Stomach (tissue), 9 donors: ENCODE results near the gene FTO. TPM values are rescaled to one million over a fixed set of nuclear protein-coding genes. Genes with fewer than 3 reads are reported as not detected.
A peak's percentile ranks its signal among the peaks of the same experiment; 100 is the strongest.

Experiments used
- DNase-seq, 2 donors: peaks; one replicate each; pipeline versions ENCODE4 v3.0.0 to v3.0.0-alpha.2; 2013 to 2019
- H3K27ac ChIP-seq, 5 donors: fragments of 200-600 bp in 4 of 5; sonication (generic) in 4 of 5; one replicate each; pipeline ENCODE4 v1.5.1; 2013 to 2019; ENCODE audit warnings: mild to moderate bottlenecking in 1 of 5, moderate library complexity in 1 of 5
- H3K27me3 ChIP-seq, 3 donors: fragments of 200-600 bp; sonication (generic); one replicate each; pipeline ENCODE4 v1.5.1; 2017 to 2019; ENCODE audit warnings: mixed run types in 1 of 3
- H3K36me3 ChIP-seq, 4 donors: fragments of 200-600 bp; sonication (generic); 1 replicate in 3 of 4; 2 replicates in 1 of 4; pipeline ENCODE4 v1.5.1; 2016 to 2019
- H3K4me1 ChIP-seq, 4 donors: fragments of 200-600 bp; sonication (generic); one replicate each; pipeline ENCODE4 v1.5.1; 2016 to 2019
- H3K4me3 ChIP-seq, 4 donors: fragments of 200-600 bp; sonication (generic) in 3 of 4; one replicate each; pipeline ENCODE4 v1.5.1; 2016 to 2019; ENCODE audit warnings: mild to moderate bottlenecking in 1 of 4
- H3K9me3 ChIP-seq, 4 donors: fragments of 200-600 bp; sonication (generic); one replicate each; pipeline ENCODE4 v1.5.1; 2016 to 2019
- EP300 ChIP-seq: sonication (generic); formaldehyde crosslinking; IDR thresholded peaks from one replicate; pipeline ENCODE4 v1.6.1; 2017; ENCODE audit warnings: antibody characterized with exemption
- POLR2A ChIP-seq, 4 donors: fragments of 450-650 bp; IDR thresholded peaks; one replicate each; pipeline ENCODE4 v1.6.1; 2016; ENCODE audit warnings: antibody characterized with exemption in 4 of 4, control low read depth in 2 of 4, mild to moderate bottlenecking in 1 of 4, moderate library complexity in 1 of 4
- POLR2AphosphoS5 ChIP-seq, 3 donors: sonication (generic); formaldehyde crosslinking; IDR thresholded peaks; one replicate each; pipeline ENCODE4 v1.6.1; 2016; ENCODE audit warnings: antibody characterized with exemption in 3 of 3
- WGBS, 5 donors: extraction: QIAGEN DNeasy Blood & Tissue Kit in 3 of 5; methylation state at CpG; one replicate each; pipeline versions ENCODE4 v1.1.5 to v1.1.7; 2013 to 2018; 5-methylcytosine and 5-hydroxymethylcytosine counted together
- intact Hi-C: fragments of 100-400 bp; cut with DNase I; formaldehyde crosslinking; loops from one replicate; pipeline ENCODE4 v1.15.1; 2023; ENCODE audit warnings: low total_unique reads
- polyA plus RNA-seq, 3 donors: library from polyadenylated mRNA; stranded (reverse); fragments of 200-250 nt; gene quantifications; one replicate each; pipeline ENCODE4 v1.2.3, GENCODE V29; 2013
- total RNA-seq, 5 donors: library from RNA; depleted of rRNA; stranded (reverse); fragments of >200 nt; gene quantifications; one replicate each; pipeline versions ENCODE4 v1.1.0 to v1.2.3, GENCODE V29; 2014 to 2016
- TF ChIP-seq, protein P1 (sequence below), 7 experiments: fragments of 450-650 bp in 4 of 7; fragments of 200-600 bp in 3 of 7; sonication (generic) in 3 of 7; IDR thresholded peaks; one replicate each; pipeline ENCODE4 v1.5.1; 2016 to 2019; ENCODE audit warnings: antibody characterized with exemption in 7 of 7, control low read depth in 2 of 7, mild to moderate bottlenecking in 1 of 7
- donor health status: healthy with polysubstance abuse.
- donor health status: Bipolar disorder and iron deficiency.
- donor health status: healthy.

Gene FTO
- total and polyA plus RNA-seq, 8 donors, result 9.3 to 88.7 (median 24.6) TPM

DNA sequence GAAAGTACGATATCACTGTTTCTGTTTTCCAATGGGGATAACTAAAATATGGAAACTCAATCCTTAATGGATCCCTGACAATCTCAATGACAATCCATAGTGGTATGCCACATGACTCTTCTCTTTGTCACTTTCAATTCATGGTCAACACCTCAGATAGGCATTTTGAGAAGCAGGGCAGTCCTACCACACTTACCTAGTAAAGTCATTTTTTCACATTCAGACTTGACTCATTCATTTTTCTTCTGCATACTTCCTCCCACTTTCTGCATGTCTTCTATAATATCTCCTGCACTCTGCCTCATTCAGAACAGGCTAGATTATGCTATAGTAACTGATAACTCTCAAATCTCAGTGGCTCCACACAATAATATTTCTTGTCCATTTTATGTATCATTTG is 117.5 kb downstream of the FTO start:
- intact Hi-C loops, result no loop called here
- H3K27me3 ChIP-seq, result no peaks in the 10 kb centered on the region
- WGBS, 5 donors, result 19 to 52% (median 43%) methylated on average over 1 of the region's 1 CpG
- no peak overlapping the region for H3K27ac ChIP-seq
- no peak for DNase-seq
- peaks cover 0 to 34% (median 23%) of the 10 kb centered on the region in 4 donors for H3K4me1 ChIP-seq
- TF ChIP-seq POLR2AphosphoS5 (IDR thresholded peaks at IDR 0.05), result no peak
- TF ChIP-seq POLR2A (IDR thresholded peaks at IDR 0.05), result no peak
- TF ChIP-seq, protein P1, sequence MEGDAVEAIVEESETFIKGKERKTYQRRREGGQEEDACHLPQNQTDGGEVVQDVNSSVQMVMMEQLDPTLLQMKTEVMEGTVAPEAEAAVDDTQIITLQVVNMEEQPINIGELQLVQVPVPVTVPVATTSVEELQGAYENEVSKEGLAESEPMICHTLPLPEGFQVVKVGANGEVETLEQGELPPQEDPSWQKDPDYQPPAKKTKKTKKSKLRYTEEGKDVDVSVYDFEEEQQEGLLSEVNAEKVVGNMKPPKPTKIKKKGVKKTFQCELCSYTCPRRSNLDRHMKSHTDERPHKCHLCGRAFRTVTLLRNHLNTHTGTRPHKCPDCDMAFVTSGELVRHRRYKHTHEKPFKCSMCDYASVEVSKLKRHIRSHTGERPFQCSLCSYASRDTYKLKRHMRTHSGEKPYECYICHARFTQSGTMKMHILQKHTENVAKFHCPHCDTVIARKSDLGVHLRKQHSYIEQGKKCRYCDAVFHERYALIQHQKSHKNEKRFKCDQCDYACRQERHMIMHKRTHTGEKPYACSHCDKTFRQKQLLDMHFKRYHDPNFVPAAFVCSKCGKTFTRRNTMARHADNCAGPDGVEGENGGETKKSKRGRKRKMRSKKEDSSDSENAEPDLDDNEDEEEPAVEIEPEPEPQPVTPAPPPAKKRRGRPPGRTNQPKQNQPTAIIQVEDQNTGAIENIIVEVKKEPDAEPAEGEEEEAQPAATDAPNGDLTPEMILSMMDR (IDR thresholded peaks at IDR 0.05), result no peak
- no peak for TF ChIP-seq EP300
- H3K9me3 ChIP-seq, result no peaks in the 10 kb centered on the region
- no peak overlapping the region for H3K4me3 ChIP-seq
- peaks cover 0 to 9% (median 8%) of the 10 kb centered on the region in 4 donors for H3K36me3 ChIP-seq

- H3K36me3 ChIP-seq, result peaks cover 0 to 15% (median 13%) of the 10 kb centered on the region in 4 donors
- H3K4me3 ChIP-seq, result no peak overlapping the region
- H3K27ac ChIP-seq, result no peak overlapping the region
- H3K4me1 ChIP-seq, result peaks cover 0 to 35% (median 21%) of the 10 kb centered on the region in 4 donors
- 68 to 92% (median 85%) methylated on average over 4 of the region's 4 CpGs for WGBS, 5 donors
- H3K27me3 ChIP-seq, result no peaks in the 10 kb centered on the region
- DNase-seq, result no peak
- TF ChIP-seq EP300 (no peak), POLR2A (IDR thresholded peaks at IDR 0.05) (no peak), POLR2AphosphoS5 (IDR thresholded peaks at IDR 0.05) (no peak)
- intact Hi-C loops, result no loop called here
- H3K9me3 ChIP-seq, result no peaks in the 10 kb centered on the region
Observed at GRCh38 chr16:53821957-53822625, 118.1 kb downstream of the FTO start.

DNA sequence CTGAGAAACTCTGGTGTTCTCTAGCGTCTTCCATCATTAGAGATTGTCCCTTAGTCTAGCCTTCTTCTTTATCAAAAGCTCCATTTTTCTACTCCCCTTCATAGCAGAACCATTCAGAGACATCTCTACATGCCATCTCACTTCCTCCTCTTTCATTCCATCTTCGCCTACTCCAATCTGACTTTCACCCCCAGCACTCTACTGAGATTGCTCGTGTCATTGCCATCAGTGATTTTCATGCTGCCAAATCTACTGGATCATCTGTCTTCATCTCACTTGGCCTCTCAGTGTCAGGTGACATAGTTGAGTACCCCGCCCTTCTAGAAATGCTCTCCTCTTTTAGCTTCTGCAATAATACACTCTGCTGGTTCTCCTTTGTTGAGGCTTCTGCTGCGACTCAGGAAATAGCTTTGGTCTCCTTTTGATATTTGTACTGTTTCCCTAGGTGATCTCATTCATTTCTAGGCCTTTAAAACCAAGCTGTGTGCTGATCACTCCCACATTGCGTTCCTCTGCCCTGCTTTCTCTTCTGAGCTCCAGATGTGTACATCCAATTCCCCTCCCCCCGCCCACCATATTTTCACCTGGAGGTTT is 119.1 kb downstream of the FTO start:
- no peaks in the 10 kb centered on the region for H3K9me3 ChIP-seq
- no peak overlapping the region for H3K4me3 ChIP-seq
- DNase-seq, result peak in 1 of 2 donors; percentile 23
- peaks cover 0 to 15% (median 13%) of the 10 kb centered on the region in 4 donors for H3K36me3 ChIP-seq
- TF ChIP-seq, protein P1 (IDR thresholded peaks at IDR 0.05), result no peak
- no peak for TF ChIP-seq POLR2A (IDR thresholded peaks at IDR 0.05)
- no peak for TF ChIP-seq EP300
- TF ChIP-seq POLR2AphosphoS5 (IDR thresholded peaks at IDR 0.05), result no peak
- H3K27me3 ChIP-seq, result no peaks in the 10 kb centered on the region
- 77 to 96% (median 93%) methylated on average over 7 of the region's 7 CpGs for WGBS, 5 donors
- peaks cover 0 to 27% (median 17%) of the 10 kb centered on the region in 4 donors for H3K4me1 ChIP-seq
- no peak overlapping the region for H3K27ac ChIP-seq
- intact Hi-C loops, result no loop called here

- peaks cover 0 to 22% (median 16%) of the 10 kb centered on the region in 4 donors for H3K36me3 ChIP-seq
- 34 to 55% (median 48%) methylated on average over 3 of the region's 3 CpGs for WGBS, 5 donors
- no peak overlapping the region for H3K4me3 ChIP-seq
- H3K27ac ChIP-seq, result no peak overlapping the region
- intact Hi-C loops, result no loop called here
- no peaks in the 10 kb centered on the region for H3K9me3 ChIP-seq
- peaks cover 0 to 33% (median 17%) of the 10 kb centered on the region in 4 donors for H3K4me1 ChIP-seq
- no peak for TF ChIP-seq POLR2AphosphoS5 (IDR thresholded peaks at IDR 0.05)
- TF ChIP-seq EP300, result no peak
- no peak for TF ChIP-seq POLR2A (IDR thresholded peaks at IDR 0.05)
- TF ChIP-seq, protein P1 (IDR thresholded peaks at IDR 0.05), result no peak
- no peak for DNase-seq
- no peaks in the 10 kb centered on the region for H3K27me3 ChIP-seq
Observed at GRCh38 chr16:53826658-53827057, 122.7 kb downstream of the FTO start.
